K562 (cell line): ENCODE measurements around the gene HMCN2. TPM values are rescaled to one million over a fixed set of nuclear protein-coding genes. Genes with fewer than 3 reads are reported as not detected.
A peak's percentile ranks its signal among the peaks of the same experiment; 100 is the strongest.

Experiments used
- ATAC-seq: fragments of 200-7000 bp; cut with Tn5 transposase; 3 replicates; pipeline ENCODE4 v1.9.1; 2020; ENCODE audit warnings: moderate library complexity
- BruUV-seq: library from RNA; stranded (reverse); fragments of 400-500 nt; replicated peaks from 2 replicates; lab custom pipeline; 2021; lab: Mats Ljungman, UMichigan
- CTCF ChIA-PET: fragments of 300-600 bp; formaldehyde crosslinking; extraction: SDS; loops from one replicate; lab custom pipeline; 2021; ENCODE audit warnings: low intra/inter-chr PET ratio; lab: Yijun Ruan, JAX
- POLR2A ChIA-PET: fragments of 300-600, 350-650 bp; sonication (Branson Sonifier 250); formaldehyde crosslinking; extraction: SDS; loops from one replicate; lab custom pipeline; 2021; ENCODE audit warnings: antibody characterized with exemption, inconsistent platforms; lab: Yijun Ruan, JAX
- DNase-seq, 4 experiments: peaks; one replicate each; pipeline versions ENCODE4 v3.0.0 to v3.0.0-alpha.2; 2011 to 2018; ENCODE audit warnings: low spot score in 3 of 4, mixed read lengths in 3 of 4; ENCODE audit errors: extremely low read depth in 1 of 4
- FAIRE-seq: peaks from 2 replicates; lab custom pipeline; 2011; peaks lifted over from hg19 to GRCh38; lab: Jason Lieb, UNC
- H2AFZ ChIP-seq: 2 replicates; pipeline ENCODE4 v1.6.0; 2011; ENCODE audit warnings: low read depth, low read length, control low read depth, inconsistent platforms
- H3K27ac ChIP-seq: fragments of 200-600 bp; 3 replicates; pipeline ENCODE4 v1.8.0; 2011; ENCODE audit warnings: low read depth, mild to moderate bottlenecking, control low read depth, inconsistent platforms, low read length, moderate library complexity, mixed read lengths; ENCODE audit errors: extremely low read depth
- H3K27me3 ChIP-seq, 2 experiments: fragments of 300-600 bp in 1 of 2; 2 replicates in 1 of 2; 3 replicates in 1 of 2; pipeline versions ENCODE4 v1.6.0 to v1.8.0; 2011; ENCODE audit warnings: inconsistent platforms in 2 of 2, low read length in 2 of 2, mild to moderate bottlenecking in 1 of 2, mixed read lengths in 1 of 2, moderate library complexity in 1 of 2; ENCODE audit not compliant: control insufficient read depth in 2 of 2, insufficient read depth in 2 of 2
- H3K36me3 ChIP-seq: fragments of 300-600 bp; 3 replicates; pipeline ENCODE4 v1.8.0; 2011; ENCODE audit warnings: mild to moderate bottlenecking, low read length, inconsistent platforms; ENCODE audit not compliant: control insufficient read depth, insufficient read depth
- H3K4me1 ChIP-seq, 2 experiments: fragments of 200-600 bp in 1 of 2; replicated peaks in 1 of 2; 2 replicates in 1 of 2; 3 replicates in 1 of 2; pipeline versions ENCODE4 v1.5.1 to v1.8.0; 2011; ENCODE audit warnings: inconsistent platforms in 2 of 2, low read length in 2 of 2, mild to moderate bottlenecking in 1 of 2, mixed read lengths in 1 of 2, moderate library complexity in 1 of 2; ENCODE audit not compliant: control insufficient read depth in 2 of 2, insufficient read depth in 2 of 2
- H3K4me2 ChIP-seq: 2 replicates; pipeline ENCODE4 v1.6.1; 2011; ENCODE audit warnings: low read length, control low read depth, inconsistent platforms, mixed read lengths; ENCODE audit not compliant: insufficient read depth
- H3K4me3 ChIP-seq: fragments of 200-600 bp; sonication (generic), shearing (Covaris generic); 2 replicates; pipeline ENCODE4 v1.5.1; 2016; ENCODE audit warnings: control low read depth, inconsistent platforms
- H3K79me2 ChIP-seq: fragments of 200-600 bp; 3 replicates; pipeline ENCODE4 v1.8.0; 2011; ENCODE audit warnings: low read length, inconsistent platforms; ENCODE audit not compliant: control insufficient read depth, insufficient read depth
- H3K9ac ChIP-seq, 2 experiments: 2 replicates each; pipeline versions ENCODE4 v1.6.0 to v1.6.1; 2011; ENCODE audit warnings: low read depth in 2 of 2, low read length in 2 of 2, control low read depth in 1 of 2, inconsistent platforms in 1 of 2, mild to moderate bottlenecking in 1 of 2, mixed read lengths in 1 of 2; ENCODE audit not compliant: insufficient read depth in 1 of 2
- H3K9me1 ChIP-seq: one replicate; pipeline ENCODE4 v1.6.0; 2011; ENCODE audit warnings: inconsistent platforms, mild to moderate bottlenecking, low read length, moderate library complexity; ENCODE audit not compliant: control insufficient read depth, insufficient read depth
- H3K9me3 ChIP-seq: replicated peaks from 2 replicates; pipeline ENCODE4 v1.5.1; 2011; ENCODE audit warnings: low read depth, low read length, inconsistent platforms; ENCODE audit not compliant: control insufficient read depth, insufficient read depth
- H4K20me1 ChIP-seq: replicated peaks from 2 replicates; pipeline ENCODE4 v1.6.1; 2011; ENCODE audit warnings: low read length, inconsistent platforms, mixed read lengths; ENCODE audit not compliant: control insufficient read depth, insufficient read depth
- HEY1 ChIP-seq: fragments of 250-450 bp; sonication (Bioruptor Pico); IDR thresholded peaks from 2 replicates; pipeline ENCODE4 v1.5.0; 2020; ENCODE audit warnings: mild to moderate bottlenecking, moderate library complexity, borderline replicate concordance
- KLF10 ChIP-seq: fragments of 250-450 bp; sonication (Bioruptor Pico); IDR thresholded peaks from 2 replicates; pipeline ENCODE4 v1.6.1; 2021; ENCODE audit warnings: matching md5 sums
- PHF8 ChIP-seq: fragments of 200-600 bp; sonication (generic); IDR thresholded peaks from 2 replicates; pipeline ENCODE4 v1.6.1; 2012; ENCODE audit warnings: mixed run types, mild to moderate bottlenecking, inconsistent platforms, low read length, moderate library complexity, borderline replicate concordance
- TEAD2 ChIP-seq: fragments of 450-650 bp; IDR thresholded peaks from 2 replicates; pipeline ENCODE4 v1.6.1; 2016; ENCODE audit warnings: missing genetic modification characterization, control low read depth, missing compliant biosample characterization
- XRCC4 ChIP-seq: IDR thresholded peaks from one replicate; pipeline ENCODE4 v1.6.1; 2011; ENCODE audit not compliant: insufficient read depth, insufficient read length; ENCODE audit errors: extremely low read depth
- ZNF282 ChIP-seq: sonication (generic); formaldehyde crosslinking; IDR thresholded peaks from 2 replicates; pipeline ENCODE4 v1.8.1; 2023; ENCODE audit warnings: missing genetic modification reagents
- WGBS: fragments of 100-300 bp; shearing (Covaris generic); methylation state at CpG from one replicate; pipeline ENCODE4 v1.1.6; 2016; ENCODE audit warnings: low coverage, mixed read lengths; ENCODE audit not compliant: insufficient coverage; ENCODE audit errors: missing lambda C conversion rate; 5-methylcytosine and 5-hydroxymethylcytosine counted together
- in situ Hi-C: fragments of 300-500 bp; cut with MboI; formaldehyde crosslinking; loops from 4 replicates; pipeline ENCODE4 v1.15.0; 2018; ENCODE audit warnings: inconsistent platforms, mixed read lengths
- intact Hi-C: fragments of 100-400 bp; cut with micrococcal nuclease; formaldehyde crosslinking; loops from 2 replicates; pipeline ENCODE4 v1.14.2; 2022
- polyA plus RNA-seq, 8 experiments: library from polyadenylated mRNA; depleted of rRNA in 4 of 8; stranded (reverse) in 5 of 8; unstranded in 3 of 8; fragments of >200 nt; fragmentation: Nextera tagmentation in 2 of 8; fragmentation: Illumina TruSeq in 1 of 8; extraction: Ambion mirVana in 2 of 8; extraction: Trizol in 1 of 8; gene quantifications; 2 replicates each; pipeline versions ENCODE4 v1.2.1 to v1.2.3, GENCODE V29; 2011 to 2014; ENCODE audit warnings: inconsistent platforms in 1 of 8, missing spikeins in 1 of 8
- total RNA-seq, 7 experiments: library from RNA; depleted of rRNA in 6 of 7; stranded (reverse); fragments of >200 nt in 6 of 7; fragmentation: Illumina TruSeq in 2 of 7; extraction: Trizol in 2 of 7; gene quantifications; 2 replicates each; pipeline versions ENCODE4 v1.2.1 to v1.2.3, GENCODE V29; 2011 to 2021; ENCODE audit warnings: low replicate concordance in 1 of 7
- TF ChIP-seq, protein P1 (sequence below): fragments of 250-450 bp; sonication (Bioruptor Pico); IDR thresholded peaks from 2 replicates; pipeline ENCODE4 v1.5.0; 2021; ENCODE audit warnings: mild to moderate bottlenecking, moderate library complexity
- TF ChIP-seq, protein P2 (sequence below): fragments of 250-450 bp; sonication (Bioruptor Pico); IDR thresholded peaks from 2 replicates; pipeline ENCODE4 v1.5.1; 2021; ENCODE audit warnings: mild to moderate bottlenecking
- TF ChIP-seq, protein P3 (sequence below), 2 experiments: fragments of 200-800 bp in 1 of 2; sonication (Bioruptor generic) in 1 of 2; sonication (generic) in 1 of 2; formaldehyde crosslinking in 1 of 2; IDR thresholded peaks in 1 of 2; conservative IDR thresholded peaks in 1 of 2; 2 replicates each; pipeline versions ENCODE4 v1.5.0 to v1.6.1; 2016 to 2020; ENCODE audit warnings: missing compliant biosample characterization in 1 of 2, missing genetic modification characterization in 1 of 2, missing genetic modification reagents in 1 of 2
- TF ChIP-seq, protein P4 (sequence below), 2 experiments: IDR thresholded peaks in 1 of 2; conservative IDR thresholded peaks in 1 of 2; 2 replicates each; pipeline ENCODE4 v1.6.1; 2016; ENCODE audit warnings: low read depth in 2 of 2, mild to moderate bottlenecking in 1 of 2, missing compliant biosample characterization in 1 of 2, missing genetic modification characterization in 1 of 2, moderate library complexity in 1 of 2

The HMCN2 gene
- total and polyA plus RNA-seq, 9 of the 15 experiments (the other 6 are each of a cell fraction or from before 2014, with no cell fraction given): 0.01 TPM; not detected in 8

DNA sequence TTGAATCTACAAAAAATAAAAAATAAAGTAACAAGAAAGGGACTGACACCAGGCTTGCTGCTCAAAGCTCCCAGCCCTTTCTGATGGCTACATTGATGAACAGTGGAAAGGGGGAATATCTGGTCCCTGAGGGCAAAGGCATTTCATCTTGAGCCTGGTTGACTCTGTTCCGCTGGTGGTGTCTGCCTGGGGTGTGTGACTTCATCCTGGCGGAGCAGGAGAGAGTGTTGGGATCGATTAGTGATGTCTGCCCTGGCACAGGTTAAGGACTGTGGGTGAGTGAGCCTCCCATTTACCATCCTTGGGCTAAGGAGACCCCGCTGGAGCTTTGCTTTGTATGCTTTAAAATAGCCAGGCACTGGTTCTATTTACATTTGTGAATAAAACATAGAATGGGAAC, 122.3 kb downstream of the HMCN2 start:
- DNase-seq: peak in 1 of 4 experiments; percentile 32
- in situ Hi-C loops (no loop called here), intact Hi-C loops (no loop called here)
- H3K4me2 ChIP-seq: no peak overlapping the region
- peaks cover 0 to 26% of the 10 kb centered on the region in 2 experiments; a peak in 2 of 5 replicates for H3K4me1 ChIP-seq
- H3K9me1 ChIP-seq: no peaks in the 10 kb centered on the region
- no peak overlapping the region for H3K9ac ChIP-seq
- no peak overlapping the region for H2AFZ ChIP-seq
- no peaks in the 10 kb centered on the region for H3K9me3 ChIP-seq
- WGBS: 1% methylated on average over 4 of the region's 4 CpGs
- POLR2A ChIA-PET: interaction anchor here (0.7 to 1.2 kb wide), 3 partner anchors 9 to 37 kb away, joined by 3 to 4 read pairs (median 3); no protein-coding TSS in a partner anchor
- no peaks in the 10 kb centered on the region for H3K36me3 ChIP-seq
- no peak for FAIRE-seq
- ATAC-seq: peak; percentile 60
- peaks cover 10% of the 10 kb centered on the region; the same call in 1 of the 2 replicates for H4K20me1 ChIP-seq
- H3K27ac ChIP-seq: no peak overlapping the region
- CTCF ChIA-PET: no interaction called here
- H3K4me3 ChIP-seq: no peak overlapping the region
- H3K27me3 ChIP-seq: peaks cover 30 to 94% of the 10 kb centered on the region in 2 experiments
- no peaks in the 10 kb centered on the region for H3K79me2 ChIP-seq
- BruUV-seq: no TSS peak
- TF ChIP-seq HEY1 (CRISPR knock-in tag): no peak
- TF ChIP-seq XRCC4: no peak
- no peak for TF ChIP-seq TEAD2 (tag)
- TF ChIP-seq, protein P1, sequence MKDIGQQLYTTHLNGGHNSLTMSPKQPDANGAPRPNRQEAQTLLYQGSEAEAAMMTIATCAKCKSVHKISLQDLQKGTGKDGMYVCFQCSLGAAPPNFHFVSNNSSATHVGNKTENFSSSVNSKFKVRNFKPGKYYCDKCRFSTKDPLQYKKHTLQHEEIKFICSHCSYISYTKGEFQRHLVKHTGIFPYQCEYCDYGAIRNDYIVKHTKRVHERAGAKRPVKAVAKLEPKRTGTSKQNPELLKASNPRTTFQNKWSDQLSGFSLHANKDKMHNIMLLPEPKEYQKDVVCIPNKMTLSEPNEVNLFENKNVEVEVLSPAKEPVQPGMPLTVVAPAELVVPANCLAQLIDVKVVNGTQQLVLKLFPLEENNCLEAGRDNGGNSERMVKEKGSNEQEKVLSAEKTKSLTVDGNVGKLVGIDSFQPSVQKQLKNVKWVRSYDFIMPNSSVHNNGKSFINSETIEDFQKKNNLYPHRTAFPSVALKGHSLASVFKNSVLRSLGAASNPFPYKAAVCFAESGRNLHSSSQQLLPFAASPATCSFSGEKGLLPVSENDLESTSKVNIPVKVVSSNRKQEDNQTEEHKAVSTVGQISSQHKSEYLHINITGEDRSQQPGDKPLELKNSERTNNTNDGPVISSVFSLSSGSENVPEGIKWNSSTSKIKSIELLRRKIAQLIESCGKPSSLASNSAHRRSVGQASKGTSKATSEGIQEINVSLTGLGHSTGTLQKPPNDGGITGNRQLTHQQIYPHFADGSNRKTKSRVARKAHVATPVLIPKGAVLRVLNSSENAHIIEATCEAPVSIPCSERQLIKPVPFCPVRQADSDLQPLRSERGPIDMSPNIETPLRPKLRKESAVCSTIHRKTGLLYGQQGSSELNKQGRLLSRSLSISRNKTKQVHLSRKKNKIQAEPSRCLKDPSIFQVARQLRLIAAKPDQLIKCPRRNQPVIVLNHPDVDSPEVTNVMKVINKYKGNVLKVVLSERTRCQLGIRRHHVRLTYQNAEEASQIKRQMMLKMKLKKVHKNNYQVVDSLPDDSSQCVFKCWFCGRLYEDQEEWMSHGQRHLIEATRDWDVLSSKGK (CRISPR knock-in tag): no peak
- TF ChIP-seq, protein P2, sequence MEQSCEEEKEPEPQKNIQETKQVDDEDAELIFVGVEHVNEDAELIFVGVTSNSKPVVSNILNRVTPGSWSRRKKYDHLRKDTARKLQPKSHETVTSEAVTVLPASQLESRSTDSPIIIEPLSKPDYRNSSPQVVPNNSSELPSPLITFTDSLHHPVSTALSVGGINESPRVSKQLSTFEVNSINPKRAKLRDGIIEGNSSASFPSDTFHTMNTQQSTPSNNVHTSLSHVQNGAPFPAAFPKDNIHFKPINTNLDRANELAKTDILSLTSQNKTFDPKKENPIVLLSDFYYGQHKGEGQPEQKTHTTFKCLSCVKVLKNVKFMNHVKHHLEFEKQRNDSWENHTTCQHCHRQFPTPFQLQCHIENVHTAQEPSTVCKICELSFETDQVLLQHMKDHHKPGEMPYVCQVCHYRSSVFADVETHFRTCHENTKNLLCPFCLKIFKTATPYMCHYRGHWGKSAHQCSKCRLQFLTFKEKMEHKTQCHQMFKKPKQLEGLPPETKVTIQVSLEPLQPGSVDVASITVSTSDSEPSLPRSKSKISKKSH (CRISPR knock-in tag): no peak
- no peak for TF ChIP-seq PHF8
- TF ChIP-seq, protein P3, sequence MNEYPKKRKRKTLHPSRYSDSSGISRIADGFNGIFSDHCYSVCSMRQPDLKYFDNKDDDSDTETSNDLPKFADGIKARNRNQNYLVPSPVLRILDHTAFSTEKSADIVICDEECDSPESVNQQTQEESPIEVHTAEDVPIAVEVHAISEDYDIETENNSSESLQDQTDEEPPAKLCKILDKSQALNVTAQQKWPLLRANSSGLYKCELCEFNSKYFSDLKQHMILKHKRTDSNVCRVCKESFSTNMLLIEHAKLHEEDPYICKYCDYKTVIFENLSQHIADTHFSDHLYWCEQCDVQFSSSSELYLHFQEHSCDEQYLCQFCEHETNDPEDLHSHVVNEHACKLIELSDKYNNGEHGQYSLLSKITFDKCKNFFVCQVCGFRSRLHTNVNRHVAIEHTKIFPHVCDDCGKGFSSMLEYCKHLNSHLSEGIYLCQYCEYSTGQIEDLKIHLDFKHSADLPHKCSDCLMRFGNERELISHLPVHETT (CRISPR knock-in tag; conservative IDR thresholded peaks at IDR 0.05 in 1 of 2, IDR thresholded peaks at IDR 0.05 in 1 of 2): no peak
- TF ChIP-seq KLF10: no peak
- TF ChIP-seq, protein P4, sequence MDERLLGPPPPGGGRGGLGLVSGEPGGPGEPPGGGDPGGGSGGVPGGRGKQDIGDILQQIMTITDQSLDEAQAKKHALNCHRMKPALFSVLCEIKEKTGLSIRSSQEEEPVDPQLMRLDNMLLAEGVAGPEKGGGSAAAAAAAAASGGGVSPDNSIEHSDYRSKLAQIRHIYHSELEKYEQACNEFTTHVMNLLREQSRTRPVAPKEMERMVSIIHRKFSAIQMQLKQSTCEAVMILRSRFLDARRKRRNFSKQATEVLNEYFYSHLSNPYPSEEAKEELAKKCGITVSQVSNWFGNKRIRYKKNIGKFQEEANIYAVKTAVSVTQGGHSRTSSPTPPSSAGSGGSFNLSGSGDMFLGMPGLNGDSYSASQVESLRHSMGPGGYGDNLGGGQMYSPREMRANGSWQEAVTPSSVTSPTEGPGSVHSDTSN (CRISPR knock-in tag; IDR thresholded peaks at IDR 0.05; ENCODE audit: low read depth): no peak
- TF ChIP-seq, protein P4 (tag; conservative IDR thresholded peaks at IDR 0.05; ENCODE audit: low read depth): no peak
- TF ChIP-seq ZNF282 (CRISPR knock-in tag): no peak
